ENCODE results near the gene SUPT16H. TPM values are rescaled to one million over a fixed set of nuclear protein-coding genes. Genes with fewer than 3 reads are reported as not detected.

The SUPT16H gene
- 100 to 1,000 TPM in 1 of 2 donors, 10 to 100 TPM in 1; 58.5 to 100 TPM for total RNA-seq

GRCh38 chr14:21383848-21384493 lies at the start of gene SUPT16H:
Gene SUPT16H, minus strand, starts transcription at chr14:21384019. Its CDS starts 92 bp downstream, at chr14:21383927.

Small RNA genes within 50 kb of the gene (small RNA-seq; reads per million reads assigned to genes)
- gene RN7SL650P (0 reads per million in 2 donors), gene SNORD8 (77.3 to 162 reads per million in 2 donors), gene SNORD9 (228 to 463 reads per million in 2 donors)

Other genes starting within 250 kb of the SUPT16H start
- gene OR5AU1, start 228.0 kb downstream of the SUPT16H start, total RNA-seq: under 1 TPM in 1 of 2 donors, not detected in 1; under 0.01 TPM
- 100 to 1,000 TPM; 512 to 752 TPM for gene HNRNPC, start 114.6 kb downstream of the SUPT16H start, total RNA-seq
- gene RPGRIP1, start 103.9 kb downstream of the SUPT16H start, total RNA-seq: under 1 TPM in 1 of 2 donors, not detected in 1; 0.34 TPM
- 10 to 100 TPM; 61.3 to 81.6 TPM for gene CHD8, start 72.1 kb upstream of the SUPT16H start, total RNA-seq
- 10 to 100 TPM; 31.3 to 39.0 TPM for gene RAB2B, start 92.9 kb upstream of the SUPT16H start, total RNA-seq
- gene TOX4, start 93.2 kb upstream of the SUPT16H start, total RNA-seq: 10 to 100 TPM; 31.0 to 36.5 TPM
- gene METTL3, start 127.3 kb upstream of the SUPT16H start, total RNA-seq: 10 to 100 TPM; 37.9 to 68.9 TPM
- 1 to 10 TPM; 1.7 to 2.4 TPM for gene SALL2, start 142.3 kb upstream of the SUPT16H start, total RNA-seq
- not detected for gene OR10G3, start 196.1 kb upstream of the SUPT16H start, total RNA-seq

All from melanocyte of skin (primary cell).